HG02571 (cell line): ENCODE measurements around the gene NMUR1.

ENCODE experiments used
- ATAC-seq: cut with Tn5 transposase; IDR thresholded peaks from one replicate; pipeline ENCODE4 v1.9.1; 2021; ENCODE audit warnings: mild to moderate bottlenecking, moderate library complexity; ENCODE audit not compliant: unreplicated experiment

NMUR1 gene

DNA sequence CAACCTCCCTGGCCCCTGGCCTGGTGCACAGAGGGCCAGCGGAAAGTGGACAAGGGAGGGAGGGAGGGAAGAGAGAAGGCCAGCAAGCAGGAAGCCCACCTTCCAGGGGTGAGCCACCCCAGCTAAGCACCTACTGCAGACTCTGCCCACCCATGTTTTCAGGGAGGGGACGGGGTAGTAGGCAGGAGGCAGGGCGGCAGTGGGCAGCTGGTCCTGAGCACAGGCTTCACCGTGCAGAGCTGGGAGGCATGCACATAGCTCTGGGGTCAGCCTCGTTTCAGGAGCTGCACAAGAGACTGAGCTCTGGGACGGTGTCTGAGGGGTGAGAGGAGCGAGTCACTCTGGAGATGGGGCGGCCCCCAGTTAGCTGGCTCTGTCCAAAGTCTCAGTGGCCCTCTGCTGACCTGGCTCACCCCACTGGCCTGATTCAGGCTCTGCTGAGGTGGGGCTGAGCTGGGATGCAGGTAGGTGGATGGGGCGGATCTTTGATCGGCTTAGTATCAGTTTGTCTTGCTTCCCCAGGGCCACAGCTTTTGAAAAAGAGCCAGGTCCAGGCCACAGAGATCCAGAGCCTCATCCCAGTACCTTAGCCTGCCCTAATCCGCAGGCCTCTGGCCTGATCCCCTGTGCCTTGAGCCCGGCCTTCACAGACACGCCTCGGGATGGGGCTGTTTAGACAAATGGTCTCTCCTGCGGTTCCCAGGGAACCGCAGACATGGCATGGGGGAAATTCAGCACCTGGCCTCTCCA, 3.7 kb downstream of the NMUR1 start:
- ATAC-seq, result no peak

DNA sequence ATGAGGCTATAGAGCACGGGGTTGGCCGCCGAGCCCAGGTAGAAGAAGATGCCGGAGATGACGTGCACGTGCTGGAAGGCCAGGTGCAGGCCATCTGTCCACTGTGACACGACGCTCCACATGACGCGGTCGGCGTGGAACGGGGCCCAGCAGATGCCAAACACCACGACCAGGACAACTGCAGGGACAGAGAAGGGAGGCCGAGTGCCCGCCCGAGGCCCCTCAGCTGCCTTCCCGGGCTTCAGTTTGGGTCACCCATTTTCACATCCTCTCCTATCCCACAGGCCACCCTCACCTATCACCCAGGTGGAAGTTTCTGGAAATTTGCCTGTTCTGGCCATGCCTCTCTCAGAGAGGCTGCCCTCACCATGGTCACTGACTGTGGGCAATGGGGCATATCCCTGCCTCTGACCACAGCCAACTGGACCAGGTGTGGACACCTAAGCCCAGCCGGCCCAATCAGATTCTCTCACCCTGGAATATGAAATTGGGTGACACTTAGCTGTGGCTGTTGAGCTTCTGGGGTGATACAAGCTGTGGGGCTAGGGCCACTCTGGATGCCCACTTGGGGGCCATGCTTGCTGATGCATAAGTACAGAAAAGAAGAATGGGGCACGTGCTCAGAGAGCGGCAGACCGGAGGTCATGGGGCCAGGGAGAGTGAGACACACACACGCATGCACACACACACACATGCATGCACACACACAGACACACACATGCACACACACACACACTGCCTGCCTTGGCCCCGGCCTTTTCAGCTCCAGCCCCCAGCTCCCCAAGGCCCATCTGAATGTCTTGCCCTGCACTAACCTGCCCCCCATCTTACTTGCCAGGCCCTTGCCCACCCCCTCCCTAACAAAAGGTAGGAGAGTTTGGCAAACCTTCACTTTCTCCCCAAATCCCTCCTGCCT, 4.7 kb downstream of the NMUR1 start:
- no peak for ATAC-seq

DNA sequence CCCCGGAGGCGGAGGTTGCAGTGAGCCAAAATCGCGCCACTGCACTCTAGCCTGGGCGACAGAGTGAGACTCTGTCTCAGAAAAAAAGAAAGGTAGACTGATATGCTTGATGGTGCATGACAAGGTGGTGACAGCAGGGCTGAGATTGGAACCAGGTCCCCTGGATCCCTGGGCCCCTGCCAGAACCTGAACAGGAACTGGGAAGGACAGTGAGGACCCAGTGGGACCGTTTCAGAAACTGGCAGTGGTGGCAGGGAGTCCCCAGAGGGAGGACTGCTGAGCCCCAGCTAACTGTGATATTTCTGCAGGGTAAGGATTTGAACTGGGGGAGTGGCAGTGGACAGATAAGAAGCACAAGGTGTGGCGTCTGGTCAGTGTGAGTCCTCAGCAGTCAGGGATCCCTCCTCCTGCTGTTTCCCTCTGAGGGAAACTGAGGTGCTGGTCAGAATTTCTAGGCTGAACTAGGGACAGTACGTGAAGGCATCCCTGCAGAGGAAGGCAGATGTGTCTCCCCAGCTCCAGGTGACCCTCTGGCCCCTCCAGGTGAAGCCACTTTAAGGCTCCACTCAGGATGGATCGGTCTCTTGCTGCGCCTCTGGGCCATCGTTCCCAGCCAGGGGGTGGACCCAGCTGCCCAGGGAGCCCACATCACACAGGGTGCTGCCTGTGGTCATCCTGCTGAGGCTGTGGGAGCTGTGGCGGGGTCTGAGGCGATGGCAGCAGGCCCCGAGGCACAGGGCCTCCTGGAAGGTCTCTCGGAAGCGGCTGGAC, 5.6 kb downstream of the NMUR1 start:
- ATAC-seq, result no peak

DNA sequence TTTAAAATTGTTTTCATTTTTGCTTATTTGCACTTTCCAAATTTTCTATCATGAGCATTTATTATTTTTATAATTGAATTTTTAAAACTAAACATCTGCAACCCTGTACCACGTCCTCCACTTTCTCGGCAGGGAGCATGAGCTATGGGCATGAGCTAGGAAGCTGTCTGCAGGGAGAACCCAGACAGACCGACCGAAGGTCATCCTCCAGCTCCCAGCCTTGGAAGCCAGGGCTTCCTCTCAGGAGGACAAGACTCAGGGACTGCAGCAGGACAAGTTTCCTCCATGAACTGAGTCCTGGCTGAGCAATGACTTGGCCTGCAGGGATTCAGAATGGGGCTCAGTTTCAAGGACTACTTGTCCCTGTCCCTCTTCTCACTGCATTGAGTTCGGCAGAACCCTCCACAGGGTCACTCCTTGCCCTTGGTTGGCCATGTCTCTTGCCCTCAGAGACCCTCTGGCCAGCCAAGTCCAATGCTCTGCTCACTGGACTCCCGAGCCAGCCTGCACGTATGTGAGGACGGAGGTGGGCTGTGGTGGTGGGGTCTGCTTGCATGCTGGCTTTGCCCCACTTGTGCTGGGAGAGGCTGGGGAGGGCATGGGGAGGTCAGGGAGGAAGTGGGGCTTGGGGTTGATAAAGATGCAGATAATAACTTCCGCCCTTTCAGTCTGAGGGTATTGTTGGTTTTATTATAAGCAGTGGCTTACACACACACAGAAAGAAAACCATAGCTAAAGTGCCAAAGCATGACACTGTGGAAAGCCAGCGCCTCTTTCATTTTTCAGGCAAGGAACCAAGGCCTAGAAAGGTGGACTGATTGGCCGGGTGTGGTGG, 6.6 kb downstream of the NMUR1 start:
- no peak for ATAC-seq

DNA sequence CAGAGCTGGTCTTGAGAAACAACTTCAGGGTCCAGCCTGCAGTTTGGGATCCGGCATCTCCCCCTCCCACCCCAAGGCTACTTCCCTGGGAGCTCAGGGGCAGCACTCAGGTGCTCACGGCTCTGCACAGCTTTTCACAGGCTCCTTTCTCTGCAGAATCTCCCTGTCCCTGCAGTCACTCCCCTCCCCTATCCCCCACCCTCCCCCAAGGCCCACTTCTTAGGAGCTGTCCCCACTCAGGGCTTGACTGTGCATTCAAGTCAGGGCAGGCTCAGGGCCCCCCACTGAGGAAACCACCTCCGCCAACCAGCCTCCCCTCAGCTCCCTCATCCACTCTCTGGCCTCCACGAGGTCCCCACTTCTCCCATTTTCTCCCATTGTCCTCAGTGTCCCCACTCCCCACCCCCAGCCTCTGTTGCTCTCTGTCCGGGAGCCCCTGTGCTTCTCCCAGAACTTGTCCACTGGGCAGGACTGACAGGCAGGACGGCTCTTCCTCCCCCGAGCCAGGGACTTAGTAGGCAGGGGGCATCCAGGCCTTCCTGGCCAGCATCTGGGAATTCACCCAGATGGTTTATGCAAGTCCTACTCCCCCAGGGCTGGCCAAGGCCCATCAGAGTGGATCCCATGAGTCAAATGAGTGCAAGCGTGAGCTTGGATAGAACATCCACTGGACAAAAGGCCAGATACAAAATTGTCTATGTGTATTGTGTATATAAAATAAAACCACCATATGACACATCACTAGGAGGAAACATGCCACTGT, 7.6 kb downstream of the NMUR1 start:
- ATAC-seq, result no peak

DNA sequence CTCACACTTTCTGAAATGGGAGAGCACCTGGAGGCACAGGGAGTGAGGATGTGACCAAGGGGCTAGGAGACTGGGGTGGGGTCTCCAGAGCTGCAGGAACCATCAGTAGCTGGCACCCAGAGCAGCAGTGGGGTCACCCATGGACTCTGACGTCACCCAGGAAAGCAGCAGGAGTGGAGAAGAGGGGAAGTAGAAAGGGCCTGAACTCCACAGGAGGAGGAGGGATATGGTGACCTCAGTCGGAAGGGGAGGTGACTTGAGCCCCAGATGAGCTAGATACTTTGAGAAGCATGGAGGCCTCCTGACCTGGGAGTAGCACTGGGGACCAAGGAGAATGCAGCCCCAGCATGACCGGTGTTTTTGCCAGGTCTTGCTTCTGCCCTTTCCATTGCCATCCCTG, 8.8 kb downstream of the NMUR1 start:
- ATAC-seq, result no peak

DNA sequence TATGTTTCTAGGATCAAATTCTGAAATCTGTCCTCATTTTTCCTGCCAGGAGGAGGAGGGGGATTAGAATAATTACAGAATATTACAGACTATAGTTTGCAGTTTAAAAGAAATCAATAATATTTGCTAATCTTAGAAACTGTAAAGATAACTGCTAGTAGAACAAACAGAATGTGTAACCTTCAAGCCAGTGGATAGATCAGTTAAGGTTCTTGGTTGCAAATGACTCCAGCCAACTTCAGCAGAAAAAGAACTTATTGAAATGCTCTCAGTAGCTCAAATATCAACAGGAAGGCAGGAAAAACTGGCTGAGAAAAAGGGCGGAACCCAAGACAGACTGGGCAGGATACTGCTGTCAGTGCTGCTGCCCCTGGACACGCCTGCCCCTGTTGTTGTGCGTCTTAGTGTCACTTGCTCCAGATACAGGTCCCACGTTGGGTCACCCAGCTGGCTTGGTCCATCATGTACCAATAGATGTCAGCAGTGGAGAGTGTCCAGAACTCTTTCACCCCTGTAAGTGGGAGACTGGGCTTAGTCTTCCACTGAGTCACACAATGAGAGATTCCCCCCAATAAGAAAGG, 10.2 kb downstream of the NMUR1 start:
- ATAC-seq, result no peak

DNA sequence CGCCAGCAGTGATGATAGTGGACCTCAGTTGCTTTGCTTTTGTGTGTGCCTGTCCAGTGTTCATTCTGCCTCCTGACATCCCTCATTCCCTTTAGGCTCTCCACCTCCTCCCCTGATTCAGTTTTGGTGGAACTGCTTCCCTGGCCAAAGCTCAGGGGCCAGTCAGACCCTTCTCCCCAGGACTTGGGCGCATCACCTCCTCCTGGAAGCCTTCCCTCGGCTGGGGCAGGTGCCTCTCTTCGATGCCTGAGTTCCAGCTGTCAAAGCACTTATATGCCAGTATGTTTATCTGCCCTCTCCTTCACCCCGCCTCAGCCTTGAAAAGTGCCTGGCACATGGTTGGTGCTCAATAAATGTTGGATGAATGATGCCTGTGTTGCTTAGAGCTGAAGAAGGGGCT, 11.5 kb downstream of the NMUR1 start:
- ATAC-seq, result no peak

DNA sequence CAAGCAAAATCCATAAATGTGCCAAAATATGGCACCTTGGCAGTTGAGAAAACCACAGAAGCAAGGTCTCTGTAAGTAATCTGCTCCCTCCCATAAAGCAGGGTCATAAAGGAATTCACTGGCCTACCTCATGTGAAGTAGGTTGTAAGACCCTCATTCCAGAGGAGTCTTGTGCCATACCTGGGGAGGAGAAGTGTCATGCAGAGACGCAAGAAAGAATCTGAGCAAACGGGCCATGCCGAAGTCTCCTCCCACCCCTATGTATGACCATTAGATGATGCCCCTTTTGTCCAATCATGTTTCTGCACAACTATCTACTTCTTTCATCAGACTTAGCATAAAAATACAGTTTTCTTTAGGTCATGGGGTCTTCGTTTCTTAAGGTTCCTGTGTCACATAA, 14.6 kb downstream of the NMUR1 start:
- ATAC-seq, result no peak

DNA sequence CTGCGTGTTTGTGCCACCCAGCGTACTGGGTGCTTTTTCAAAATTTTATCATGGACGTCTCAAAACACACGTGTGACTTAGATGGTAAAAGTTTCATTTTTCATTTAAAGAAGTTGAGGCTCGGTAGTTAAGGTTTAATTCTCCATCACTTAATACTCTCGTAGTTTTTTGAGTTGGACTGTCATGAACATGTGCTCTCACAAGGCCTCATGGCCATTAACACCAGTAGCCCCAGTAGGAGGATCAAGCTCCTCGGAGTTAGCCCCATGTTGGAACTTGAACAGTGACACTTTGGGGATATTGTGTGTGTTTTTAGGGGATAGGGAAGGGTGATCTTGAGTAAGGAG, 15.3 kb downstream of the NMUR1 start:
- ATAC-seq, result no peak

DNA sequence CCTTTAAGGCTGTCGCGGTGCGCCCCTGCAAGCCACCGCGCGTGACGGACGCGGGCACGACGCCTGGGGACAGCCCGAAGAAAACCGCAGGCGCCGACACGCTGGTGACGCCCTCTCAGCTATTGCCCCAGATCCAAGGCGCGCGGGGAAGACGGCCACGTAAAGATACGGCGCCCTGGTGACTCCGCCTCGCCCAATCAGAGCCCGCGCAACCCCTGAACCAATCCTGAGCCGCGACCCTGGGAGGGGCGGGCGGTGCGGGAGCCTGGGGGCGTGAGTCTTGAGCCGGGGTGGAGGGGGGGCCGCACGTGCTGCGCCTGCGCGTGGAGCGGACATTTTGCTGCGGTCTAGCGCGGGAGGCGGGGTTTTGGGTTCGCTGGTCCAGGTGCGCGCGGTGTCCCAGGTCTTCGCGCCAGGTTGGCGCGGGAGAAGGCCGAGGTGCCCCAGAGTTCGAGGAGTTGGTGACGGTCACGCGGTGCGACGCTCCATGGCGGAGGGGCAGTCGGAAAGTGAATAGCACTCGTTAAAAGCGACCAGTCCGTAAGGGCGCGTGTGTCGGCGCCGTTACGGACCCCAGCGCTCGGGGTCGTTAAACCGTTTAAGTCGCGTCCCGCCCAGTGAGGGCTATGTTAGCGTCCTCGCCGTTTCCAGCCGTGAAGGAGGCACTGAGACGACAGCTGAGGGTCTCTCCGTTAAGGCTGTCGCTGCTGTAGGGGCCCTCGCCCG, 15.9 kb downstream of the NMUR1 start:
- peak; percentile 98 for ATAC-seq

DNA sequence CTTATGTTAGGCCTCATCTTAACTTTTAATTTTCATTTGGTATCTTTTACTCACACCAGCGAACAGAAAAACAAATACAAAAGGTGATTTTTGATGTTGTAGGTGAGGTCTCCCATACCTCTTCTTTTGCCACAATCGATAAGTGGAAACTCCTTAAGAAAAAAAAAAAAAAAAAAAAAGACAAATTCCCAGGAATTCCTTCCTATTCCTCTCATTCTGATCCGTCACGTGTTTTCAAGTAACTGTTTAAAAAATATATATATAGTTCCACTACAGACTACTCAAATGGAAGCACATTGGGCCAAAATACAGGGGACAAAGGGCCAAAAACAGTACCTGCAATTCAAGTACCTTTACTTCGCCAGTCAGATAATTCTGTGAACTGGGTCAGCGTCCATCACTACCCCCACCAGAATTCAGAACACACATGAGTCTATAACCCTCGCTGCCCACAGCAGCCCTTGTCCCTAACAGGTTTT, 16.5 kb downstream of the NMUR1 start:
- ATAC-seq, result no peak

DNA sequence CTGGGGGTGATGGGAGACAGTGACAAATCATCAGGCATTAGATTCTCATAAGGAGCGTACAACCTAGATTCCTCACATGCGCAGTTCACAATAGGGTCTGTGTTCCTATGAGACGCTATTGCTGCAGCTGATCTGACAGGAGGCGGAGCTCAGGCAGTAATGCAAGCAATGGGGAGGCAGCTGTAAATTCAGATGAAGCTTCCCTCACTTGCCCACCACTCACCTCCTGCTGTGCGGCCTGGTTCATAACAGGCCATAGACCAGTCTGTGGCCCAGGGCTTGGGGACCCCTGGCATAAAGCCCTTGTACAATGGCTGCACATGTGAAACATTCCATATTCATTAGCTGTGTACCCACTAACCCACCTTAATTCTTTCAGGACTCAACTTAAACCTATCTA, 18.0 kb downstream of the NMUR1 start:
- ATAC-seq, result no peak

DNA sequence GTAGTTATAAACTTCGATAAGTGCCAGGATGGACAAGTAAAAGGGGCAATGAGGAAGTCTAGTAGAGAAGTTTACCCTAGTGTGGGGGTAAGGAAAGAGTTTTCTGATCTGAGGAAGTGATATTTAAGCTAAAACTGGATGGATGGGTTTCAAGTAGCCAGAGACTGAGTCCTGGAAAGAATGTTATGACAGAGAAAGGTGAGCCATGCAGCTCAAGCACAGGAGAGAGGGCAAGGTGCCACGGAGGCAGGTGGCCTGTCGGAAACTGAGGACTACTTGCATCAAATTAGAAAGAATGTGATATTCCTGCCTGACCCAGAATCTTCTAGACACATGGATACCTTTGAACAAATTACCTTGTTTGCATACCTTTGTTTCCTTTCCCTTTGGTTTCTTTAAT, 26.5 kb downstream of the NMUR1 start:
- ATAC-seq, result no peak

DNA sequence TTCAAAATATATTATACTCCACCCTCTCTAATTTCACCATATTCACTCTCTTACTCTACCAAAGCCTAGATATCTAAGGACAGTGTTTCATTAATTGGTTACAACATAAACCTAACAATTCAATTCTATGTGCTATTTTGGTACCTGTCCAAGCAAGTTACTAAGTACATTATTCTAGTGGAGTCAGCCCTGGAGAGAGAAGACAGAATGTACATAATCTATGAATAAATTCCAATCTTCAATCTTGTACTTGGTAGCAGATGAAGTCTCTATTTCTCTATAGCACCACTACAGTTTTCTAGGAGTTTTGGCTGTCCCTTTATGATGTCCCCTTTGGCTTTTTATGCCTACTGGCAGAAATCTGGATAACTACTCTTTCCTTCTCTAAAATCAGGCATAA, 27.6 kb downstream of the NMUR1 start:
- ATAC-seq, result no peak

DNA sequence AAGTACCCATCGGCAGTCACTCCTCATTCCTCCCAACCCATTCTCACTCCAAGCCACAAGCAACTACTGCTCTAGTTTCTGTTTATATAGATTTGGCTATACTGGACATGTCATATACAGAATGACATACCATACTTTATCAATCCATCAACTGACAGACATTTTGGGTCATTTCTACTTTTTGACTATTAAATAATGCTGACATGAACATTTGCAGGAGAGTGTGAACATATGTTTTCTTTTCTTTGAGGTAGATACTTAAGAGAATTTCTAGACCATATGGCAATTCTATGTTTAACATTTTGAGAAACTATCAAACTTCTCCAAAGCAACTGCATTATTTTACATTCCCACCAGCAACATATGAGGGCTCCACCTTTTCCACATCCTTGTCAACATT, 32.6 kb downstream of the NMUR1 start:
- no peak for ATAC-seq

DNA sequence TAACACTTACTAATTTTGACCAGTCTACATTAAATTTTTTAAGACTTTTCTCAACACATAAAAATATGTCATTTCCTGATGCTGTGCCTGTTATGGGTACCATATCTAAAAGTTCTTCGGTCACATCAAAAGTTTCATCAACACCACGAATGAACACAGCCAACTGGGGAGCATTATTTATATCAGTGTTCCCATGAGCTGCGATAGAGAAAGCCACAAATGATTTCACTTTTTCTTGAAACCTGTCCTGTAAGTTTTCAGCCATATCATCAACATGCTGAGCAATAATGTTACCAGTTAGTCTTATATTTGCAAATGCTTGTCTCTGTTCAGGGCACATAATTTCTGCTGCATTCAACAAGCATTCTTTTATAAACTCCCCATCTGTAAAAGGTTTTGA, 35.6 kb downstream of the NMUR1 start:
- no peak for ATAC-seq

DNA sequence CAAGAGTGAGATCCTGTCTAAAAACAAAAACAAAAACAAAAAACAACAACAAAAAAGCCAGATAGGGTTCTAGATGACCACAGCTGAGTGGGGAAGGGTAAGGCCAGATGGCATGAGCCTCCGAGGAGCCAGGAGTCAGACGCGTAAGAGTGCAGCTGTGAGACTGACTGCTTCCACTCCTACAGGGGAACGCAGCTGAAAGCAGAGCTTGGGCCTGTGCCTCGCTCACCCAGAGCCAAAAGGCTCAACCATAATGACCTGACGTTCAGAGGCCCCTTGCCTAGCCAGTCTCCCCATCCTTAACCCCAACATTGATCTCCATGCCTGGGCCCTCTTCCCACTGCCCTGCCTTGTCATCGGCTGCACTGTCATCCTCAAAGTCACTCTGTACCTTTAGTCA, 39.4 kb downstream of the NMUR1 start:
- ATAC-seq, result no peak

DNA sequence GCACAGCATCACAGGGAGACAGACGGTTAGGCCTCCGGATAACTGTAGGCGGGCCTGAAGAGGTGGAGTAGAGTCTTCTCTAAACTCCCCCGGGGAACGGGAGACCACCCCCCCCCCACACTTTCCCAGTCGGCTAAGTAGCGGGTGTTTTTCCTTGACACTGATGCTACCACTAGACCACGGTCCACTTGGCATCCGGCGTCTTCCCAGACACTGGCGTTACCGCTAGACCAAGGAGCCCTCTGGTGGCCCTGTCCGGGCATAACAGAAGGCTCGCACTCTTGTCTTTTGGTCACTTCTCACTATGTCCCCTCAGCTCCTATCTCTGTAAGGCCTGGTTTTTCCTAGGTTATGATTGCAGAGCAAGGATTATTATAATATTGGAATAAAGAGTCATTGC, 40.3 kb downstream of the NMUR1 start:
- ATAC-seq, result no peak
